DND-41 (cell line): ENCODE results near the gene EXOC3.

Source experiments
- ATAC-seq: fragments of 200-7000 bp; cut with Tn5 transposase; 3 replicates; pipeline ENCODE4 v1.9.1; 2021; ENCODE audit warnings: low read depth; ENCODE audit not compliant: insufficient read depth
- DNase-seq: peaks from one replicate; pipeline ENCODE4 v3.0.0-alpha.2; 2020
- H2AFZ ChIP-seq: 2 replicates; pipeline ENCODE4 v1.6.0; 2012; ENCODE audit warnings: low read depth, low read length
- H3K27ac ChIP-seq: 2 replicates; pipeline ENCODE4 v1.5.1; 2012; ENCODE audit warnings: low read length, inconsistent platforms
- H3K27me3 ChIP-seq: fragments of 200-600 bp; sonication (generic); 2 replicates; pipeline ENCODE4 v1.6.0; 2012; ENCODE audit warnings: low read length, mild to moderate bottlenecking, inconsistent platforms; ENCODE audit not compliant: insufficient read depth, poor library complexity
- H3K36me3 ChIP-seq: 2 replicates; pipeline ENCODE4 v1.5.1; 2012; ENCODE audit warnings: low read length, inconsistent platforms; ENCODE audit not compliant: insufficient read depth
- H3K4me1 ChIP-seq: 2 replicates; pipeline ENCODE4 v1.5.1; 2012; ENCODE audit warnings: mild to moderate bottlenecking, low read length; ENCODE audit not compliant: insufficient read depth
- H3K4me2 ChIP-seq: 2 replicates; pipeline ENCODE4 v1.6.0; 2012; ENCODE audit warnings: mild to moderate bottlenecking, moderate library complexity, low read length, inconsistent platforms; ENCODE audit not compliant: insufficient read depth
- H3K4me3 ChIP-seq, 2 experiments: fragments of 200-600 bp in 1 of 2; shearing (Covaris generic) in 1 of 2; 2 replicates each; pipeline ENCODE4 v1.5.1; 2012 to 2016; ENCODE audit warnings: inconsistent platforms in 2 of 2, low read length in 2 of 2, mild to moderate bottlenecking in 2 of 2, low read depth in 1 of 2, moderate library complexity in 1 of 2
- H3K79me2 ChIP-seq: 2 replicates; pipeline ENCODE4 v1.6.0; 2012; ENCODE audit warnings: low read length, inconsistent platforms; ENCODE audit not compliant: insufficient read depth
- H3K9ac ChIP-seq: 2 replicates; pipeline ENCODE4 v1.6.0; 2012; ENCODE audit warnings: low read depth, mild to moderate bottlenecking, inconsistent platforms, low read length, moderate library complexity
- H3K9me3 ChIP-seq: 2 replicates; pipeline ENCODE4 v1.5.1; 2012; ENCODE audit warnings: low read length, moderate library complexity, mild to moderate bottlenecking, inconsistent platforms; ENCODE audit not compliant: insufficient read depth, severe bottlenecking
- H4K20me1 ChIP-seq: 2 replicates; pipeline ENCODE4 v1.6.0; 2012; ENCODE audit warnings: low read length; ENCODE audit not compliant: insufficient read depth
- EZH2 ChIP-seq: IDR thresholded peaks from 3 replicates; pipeline ENCODE4 v1.6.1; 2012; ENCODE audit warnings: borderline replicate concordance, low read depth, mild to moderate bottlenecking, moderate library complexity, low read length, inconsistent platforms; ENCODE audit not compliant: severe bottlenecking
- TF ChIP-seq, protein P1 (sequence below): IDR thresholded peaks from 2 replicates; pipeline ENCODE4 v1.5.1; 2012; ENCODE audit warnings: borderline replicate concordance, low read length, moderate library complexity, mild to moderate bottlenecking; ENCODE audit not compliant: poor library complexity, severe bottlenecking; ENCODE audit errors: extremely low read depth

Gene EXOC3

DNA sequence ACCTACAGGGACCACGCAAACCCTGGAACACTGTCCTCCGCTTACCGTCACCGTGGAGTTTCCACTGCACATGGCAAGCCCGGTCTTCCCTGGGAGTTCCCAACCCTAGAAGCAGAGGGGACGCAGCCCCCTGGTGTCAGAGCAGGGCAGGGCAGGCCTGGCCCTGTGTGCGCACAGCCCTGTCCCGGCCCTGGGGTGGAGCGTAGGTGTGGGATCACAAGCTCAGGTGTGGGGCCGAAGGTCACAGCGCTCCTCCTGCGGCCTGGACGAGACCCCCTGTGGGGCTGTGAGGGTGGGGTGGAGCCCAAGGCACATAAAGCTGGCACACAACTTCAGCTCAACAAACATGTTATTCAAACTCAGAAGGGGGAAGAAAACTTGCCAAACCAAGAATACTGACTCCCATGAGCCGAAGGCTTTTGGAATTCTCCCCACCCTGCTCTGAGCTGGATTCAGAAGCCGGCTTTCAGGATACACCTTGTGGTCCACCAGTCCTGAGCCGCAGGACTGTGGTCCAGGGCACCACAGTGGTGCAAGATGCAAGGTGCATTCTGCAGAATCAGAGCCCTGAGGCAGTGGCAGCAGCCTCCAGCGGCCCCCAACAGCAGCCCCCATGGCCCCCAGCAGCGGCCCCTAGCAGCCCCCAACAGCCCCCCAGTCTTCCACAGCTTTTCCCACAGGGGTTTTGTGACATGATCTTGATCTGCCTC, 11.8 kb upstream of the EXOC3 start:
- Histone ChIP-seq H3K4me2 (no peak overlapping the region), H3K27me3 (no peaks in the 10 kb centered on the region), H3K27ac (no peak overlapping the region), H3K9me3 (no peaks in the 10 kb centered on the region), H3K4me3 (no peak overlapping the region), H4K20me1 (no peaks in the 10 kb centered on the region), H3K4me1 (no peaks in the 10 kb centered on the region), H3K36me3 (no peaks in the 10 kb centered on the region), H3K9ac (no peak overlapping the region), H2AFZ (no peak overlapping the region), H3K79me2 (no peaks in the 10 kb centered on the region)
- ATAC-seq (peak; percentile 96), DNase-seq (peak; percentile 64)
- TF ChIP-seq, protein P1, sequence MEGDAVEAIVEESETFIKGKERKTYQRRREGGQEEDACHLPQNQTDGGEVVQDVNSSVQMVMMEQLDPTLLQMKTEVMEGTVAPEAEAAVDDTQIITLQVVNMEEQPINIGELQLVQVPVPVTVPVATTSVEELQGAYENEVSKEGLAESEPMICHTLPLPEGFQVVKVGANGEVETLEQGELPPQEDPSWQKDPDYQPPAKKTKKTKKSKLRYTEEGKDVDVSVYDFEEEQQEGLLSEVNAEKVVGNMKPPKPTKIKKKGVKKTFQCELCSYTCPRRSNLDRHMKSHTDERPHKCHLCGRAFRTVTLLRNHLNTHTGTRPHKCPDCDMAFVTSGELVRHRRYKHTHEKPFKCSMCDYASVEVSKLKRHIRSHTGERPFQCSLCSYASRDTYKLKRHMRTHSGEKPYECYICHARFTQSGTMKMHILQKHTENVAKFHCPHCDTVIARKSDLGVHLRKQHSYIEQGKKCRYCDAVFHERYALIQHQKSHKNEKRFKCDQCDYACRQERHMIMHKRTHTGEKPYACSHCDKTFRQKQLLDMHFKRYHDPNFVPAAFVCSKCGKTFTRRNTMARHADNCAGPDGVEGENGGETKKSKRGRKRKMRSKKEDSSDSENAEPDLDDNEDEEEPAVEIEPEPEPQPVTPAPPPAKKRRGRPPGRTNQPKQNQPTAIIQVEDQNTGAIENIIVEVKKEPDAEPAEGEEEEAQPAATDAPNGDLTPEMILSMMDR: peak; percentile 91
- TF ChIP-seq EZH2: no peak

DNA sequence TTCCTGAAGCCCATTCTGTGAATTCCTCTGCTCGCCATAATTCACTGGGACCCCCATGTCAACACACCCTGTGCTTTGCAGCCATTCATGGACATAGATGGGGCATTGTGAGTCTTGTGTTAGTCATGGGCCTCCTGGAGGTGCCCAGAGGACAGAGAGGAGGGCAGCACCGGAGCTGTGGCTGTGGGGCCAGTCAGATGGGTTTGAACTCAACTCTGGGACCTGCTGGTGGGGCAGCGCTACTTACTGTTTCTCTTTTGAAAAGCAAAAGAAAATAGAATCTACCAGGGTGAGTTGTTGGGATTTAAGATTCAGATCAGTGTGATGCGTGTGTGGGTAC, 11.3 kb upstream of the EXOC3 start:
- Histone ChIP-seq H2AFZ (no peak overlapping the region), H3K27me3 (no peaks in the 10 kb centered on the region), H3K36me3 (no peaks in the 10 kb centered on the region), H3K4me3 (no peak overlapping the region), H3K4me2 (no peak overlapping the region), H4K20me1 (no peaks in the 10 kb centered on the region), H3K9ac (no peak overlapping the region), H3K4me1 (no peaks in the 10 kb centered on the region), H3K79me2 (no peaks in the 10 kb centered on the region), H3K27ac (no peak overlapping the region), H3K9me3 (no peaks in the 10 kb centered on the region)
- DNase-seq (no peak), ATAC-seq (no peak)
- TF ChIP-seq EZH2: no peak
- TF ChIP-seq, protein P1: no peak

DNA sequence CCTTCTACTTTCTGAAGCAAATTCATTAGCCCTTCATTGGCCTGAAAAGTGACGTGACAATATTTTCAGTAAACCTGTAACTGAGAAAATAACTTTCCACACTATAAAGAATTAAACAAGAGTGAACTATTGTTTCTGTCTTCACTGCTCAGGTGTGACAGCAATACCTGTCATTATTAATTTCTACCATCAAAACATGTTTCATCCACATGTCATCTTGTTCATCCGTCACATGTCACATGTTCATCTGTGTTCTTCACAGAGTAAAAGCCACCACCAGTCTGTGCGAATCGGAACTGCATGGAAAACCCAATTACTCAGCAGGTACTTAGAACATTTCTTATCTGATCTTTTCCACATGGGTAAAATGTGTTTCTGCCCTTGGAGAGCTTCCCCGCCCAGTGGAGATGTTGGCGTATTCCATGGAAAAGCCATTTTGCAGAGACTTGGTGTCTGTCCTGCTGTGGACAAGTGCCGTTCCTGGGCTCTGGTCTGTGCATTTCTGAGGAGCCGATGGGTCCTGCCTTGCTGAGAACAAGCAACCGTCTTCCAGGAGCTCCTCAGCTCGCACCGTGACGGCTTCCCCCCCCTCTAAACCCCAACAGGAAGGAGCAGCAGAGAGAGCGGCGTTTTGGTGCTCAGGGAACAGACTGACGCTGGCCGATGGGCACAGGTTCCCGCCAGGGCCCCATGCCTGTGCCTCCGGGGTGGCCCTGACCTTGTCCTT, 10.6 kb upstream of the EXOC3 start:
- no peak overlapping the region for H2AFZ ChIP-seq
- H3K36me3 ChIP-seq: no peaks in the 10 kb centered on the region
- DNase-seq (no peak), ATAC-seq (no peak)
- no peaks in the 10 kb centered on the region for H3K9me3 ChIP-seq
- H3K4me3 ChIP-seq: no peak overlapping the region
- H4K20me1 ChIP-seq: no peaks in the 10 kb centered on the region
- no peaks in the 10 kb centered on the region for H3K79me2 ChIP-seq
- no peaks in the 10 kb centered on the region for H3K27me3 ChIP-seq
- no peak overlapping the region for H3K9ac ChIP-seq
- H3K4me2 ChIP-seq: no peak overlapping the region
- TF ChIP-seq, protein P1: no peak
- no peak for TF ChIP-seq EZH2
- H3K4me1 ChIP-seq: no peaks in the 10 kb centered on the region
- no peak overlapping the region for H3K27ac ChIP-seq
